HPDE6-E6E7 (cell line): ENCODE data around the gene ARPIN.

Experiments
- DNase-seq: peaks from one replicate; pipeline ENCODE4 v3.0.0; 2011; ENCODE audit warnings: missing footprints; ENCODE audit errors: extremely low spot score

Gene ARPIN

GRCh38 chr15:89845305-89845893 lies 67.4 kb downstream of the ARPIN start:
- DNase-seq = no peak
